PC-9 (cell line): ENCODE results near the gene UBA5. TPM values are rescaled to one million over a fixed set of nuclear protein-coding genes. Genes with fewer than 3 reads are reported as not detected.

Experiments
- BruUV-seq: library from RNA; stranded (reverse); fragments of 400-500 nt; replicated peaks from 2 replicates; lab custom pipeline; 2021; lab: Mats Ljungman, UMichigan
- CTCF ChIA-PET: fragments of 300-600 bp; sonication (Branson Sonifier 250); formaldehyde crosslinking; loops from one replicate; lab custom pipeline; 2022; ENCODE audit warnings: antibody characterized with exemption; lab: Charles Lee
- POLR2A ChIA-PET: fragments of 300-600 bp; sonication (Branson Sonifier 250); formaldehyde crosslinking; loops from one replicate; lab custom pipeline; 2022; ENCODE audit warnings: antibody characterized with exemption; ENCODE audit not compliant: unreplicated experiment; lab: Charles Lee
- DNase-seq, 2 experiments: peaks; one replicate each; pipeline versions ENCODE4 v3.0.0 to v3.0.0-alpha.2; 2015 to 2022; ENCODE audit warnings: mixed read lengths in 1 of 2
- H2AFZ ChIP-seq: fragments of 200-600 bp; sonication (generic); 2 replicates; pipeline ENCODE4 v1.8.1; 2017; ENCODE audit warnings: antibody characterized with exemption
- H3F3A ChIP-seq: fragments of 200-600 bp; sonication (generic); 2 replicates; pipeline ENCODE4 v1.8.1; 2017; ENCODE audit warnings: antibody characterized with exemption, mild to moderate bottlenecking, low read depth; ENCODE audit not compliant: insufficient read depth
- H3K27ac ChIP-seq: fragments of 200-600 bp; sonication (generic); 2 replicates; pipeline ENCODE4 v1.6.1; 2016; ENCODE audit warnings: mixed run types
- H3K27me3 ChIP-seq: fragments of 200-600 bp; sonication (generic); 2 replicates; pipeline ENCODE4 v1.6.1; 2016; ENCODE audit warnings: low read depth, mixed run types; ENCODE audit not compliant: insufficient read depth
- H3K36me3 ChIP-seq: fragments of 200-600 bp; sonication (generic); 2 replicates; pipeline ENCODE4 v1.6.1; 2016; ENCODE audit warnings: low read depth, mixed run types
- H3K4me1 ChIP-seq: fragments of 200-600 bp; sonication (generic); replicated peaks from 2 replicates; pipeline ENCODE4 v1.6.1; 2016; ENCODE audit warnings: mixed run types; ENCODE audit not compliant: insufficient read depth
- H3K4me2 ChIP-seq: fragments of 200-600 bp; sonication (generic); 2 replicates; pipeline ENCODE4 v1.6.1; 2017; ENCODE audit warnings: mixed run types
- H3K4me3 ChIP-seq: fragments of 200-600 bp; sonication (generic); 2 replicates; pipeline ENCODE4 v1.6.1; 2016; ENCODE audit warnings: mixed run types
- H3K79me2 ChIP-seq: fragments of 200-600 bp; sonication (generic); 2 replicates; pipeline ENCODE4 v1.6.1; 2017; ENCODE audit warnings: low read depth, mixed run types
- H3K9me2 ChIP-seq: fragments of 200-600 bp; sonication (generic); 2 replicates; pipeline ENCODE4 v1.8.1; 2017; ENCODE audit warnings: mild to moderate bottlenecking; ENCODE audit not compliant: insufficient read depth
- H3K9me3 ChIP-seq: fragments of 200-600 bp; sonication (generic); 2 replicates; pipeline ENCODE4 v1.8.1; 2016; ENCODE audit warnings: low read depth; ENCODE audit not compliant: insufficient read depth
- H4K20me1 ChIP-seq: fragments of 200-600 bp; sonication (generic); 2 replicates; pipeline ENCODE4 v1.8.1; 2017; ENCODE audit not compliant: insufficient read depth
- EZH2 ChIP-seq: fragments of 200-600 bp; sonication (generic); IDR thresholded peaks from 2 replicates; pipeline ENCODE4 v1.8.0; 2017; ENCODE audit warnings: antibody characterized with exemption, low read depth
- intact Hi-C: fragments of 100-400 bp; cut with micrococcal nuclease; formaldehyde crosslinking; loops from one replicate; pipeline ENCODE4 v1.10.0; 2022; ENCODE audit not compliant: unreplicated experiment
- total RNA-seq: library from RNA; stranded (reverse); gene quantifications from 2 replicates; pipeline ENCODE4 v1.2.3, GENCODE V29; 2021
- TF ChIP-seq, protein P1 (sequence below): fragments of 200-600 bp; sonication (generic); conservative IDR thresholded peaks from 2 replicates; pipeline ENCODE4 v1.6.1; 2017; ENCODE audit warnings: mixed run types, antibody characterized with exemption, mild to moderate bottlenecking, moderate library complexity

UBA5 gene
- total RNA-seq, 1 experiment from 2014 or later: 41.6 TPM

GRCh38 chr3:132722165-132723023, 62.3 kb downstream of the UBA5 start, which contains the start of gene NPHP3:
TSS of gene NPHP3 (minus strand) at chr3:132722409. CDS start at chr3:132722355, 54 bp downstream.
- BruUV-seq: no TSS peak
- no peaks in the 10 kb centered on the region for H3K27me3 ChIP-seq
- peak within 1 kb of the TSS; percentile 87 for H3K4me2 ChIP-seq
- H3K4me3 ChIP-seq: peak within 1 kb of the TSS; percentile 91
- no peaks in the 10 kb centered on the region for H3K9me3 ChIP-seq
- H3K27ac ChIP-seq: peak within 1 kb of the TSS; percentile 33
- peaks cover 13% of the 10 kb centered on the region for H3K4me1 ChIP-seq
- peak within 1 kb of the TSS; percentile 95 for H2AFZ ChIP-seq
- ChIA-PET POLR2A (interaction anchor here (0.6 kb wide), 1 partner anchor 851 kb away, joined by 3 read pairs; the partner anchor contains the start of gene CDV3), CTCF (interaction anchor here (0.6 kb wide), 1 partner anchor 88 kb away, joined by 8 read pairs; no protein-coding TSS in a partner anchor)
- DNase-seq: peak; percentile 74 to 93
- intact Hi-C loops: loop anchor here (2.0 to 10.0 kb wide), 6 partner anchors 850 to 1765 kb away; partner anchors contain the start of genes ANAPC13, CDV3, CEP63 and SRPRB
- no peaks in the 10 kb centered on the region for H3K36me3 ChIP-seq
- no peak for TF ChIP-seq EZH2
- TF ChIP-seq, protein P1, sequence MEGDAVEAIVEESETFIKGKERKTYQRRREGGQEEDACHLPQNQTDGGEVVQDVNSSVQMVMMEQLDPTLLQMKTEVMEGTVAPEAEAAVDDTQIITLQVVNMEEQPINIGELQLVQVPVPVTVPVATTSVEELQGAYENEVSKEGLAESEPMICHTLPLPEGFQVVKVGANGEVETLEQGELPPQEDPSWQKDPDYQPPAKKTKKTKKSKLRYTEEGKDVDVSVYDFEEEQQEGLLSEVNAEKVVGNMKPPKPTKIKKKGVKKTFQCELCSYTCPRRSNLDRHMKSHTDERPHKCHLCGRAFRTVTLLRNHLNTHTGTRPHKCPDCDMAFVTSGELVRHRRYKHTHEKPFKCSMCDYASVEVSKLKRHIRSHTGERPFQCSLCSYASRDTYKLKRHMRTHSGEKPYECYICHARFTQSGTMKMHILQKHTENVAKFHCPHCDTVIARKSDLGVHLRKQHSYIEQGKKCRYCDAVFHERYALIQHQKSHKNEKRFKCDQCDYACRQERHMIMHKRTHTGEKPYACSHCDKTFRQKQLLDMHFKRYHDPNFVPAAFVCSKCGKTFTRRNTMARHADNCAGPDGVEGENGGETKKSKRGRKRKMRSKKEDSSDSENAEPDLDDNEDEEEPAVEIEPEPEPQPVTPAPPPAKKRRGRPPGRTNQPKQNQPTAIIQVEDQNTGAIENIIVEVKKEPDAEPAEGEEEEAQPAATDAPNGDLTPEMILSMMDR: no peak
- no peaks in the 10 kb centered on the region for H4K20me1 ChIP-seq
- H3K79me2 ChIP-seq: peaks cover 15% of the 10 kb centered on the region; the same call in 1 of the 2 replicates
- no peaks in the 10 kb centered on the region for H3K9me2 ChIP-seq
- H3F3A ChIP-seq: peaks cover 11% of the 10 kb centered on the region; the same call in 1 of the 2 replicates

GRCh38 chr3:132723024-132723950, 63.2 kb downstream of the UBA5 start:
- Histone ChIP-seq H3K27ac (no peak overlapping the region), H3K9me3 (no peaks in the 10 kb centered on the region), H3K4me3 (peak overlapping the region; percentile 91), H3K79me2 (peaks cover 15% of the 10 kb centered on the region; the same call in 1 of the 2 replicates), H3K27me3 (no peaks in the 10 kb centered on the region), H4K20me1 (no peaks in the 10 kb centered on the region), H3K36me3 (no peaks in the 10 kb centered on the region), H3K4me1 (peaks cover 13% of the 10 kb centered on the region), H2AFZ (peak overlapping the region; percentile 95), H3K4me2 (peak overlapping the region; percentile 76), H3K9me2 (no peaks in the 10 kb centered on the region), H3F3A (peaks cover 11% of the 10 kb centered on the region; the same call in 1 of the 2 replicates)
- TF ChIP-seq EZH2: no peak
- TF ChIP-seq, protein P1: no peak
- ChIA-PET CTCF (interaction anchor here (0.6 kb wide), 1 partner anchor 88 kb away, joined by 8 read pairs; no protein-coding TSS in a partner anchor), POLR2A (interaction anchor here (0.6 kb wide), 1 partner anchor 850 kb away, joined by 3 read pairs; the partner anchor contains the start of gene CDV3)
- BruUV-seq: TSS peak; percentile 95
- intact Hi-C loops: loop anchor here (2.0 to 10.0 kb wide), 6 partner anchors 850 to 1764 kb away; partner anchors contain the start of genes ANAPC13, CDV3, CEP63 and SRPRB
- DNase-seq: no peak
